Measurements from ENCODE around the gene PAGR1.
"Not testable (repeated sequence)": the region's sequence is repeated elsewhere in the genome, so short reads cannot be mapped to it uniquely, and the experiment has no call there.

The PAGR1 gene

GRCh38 chr16:29841631-29842030, 25.7 kb downstream of the PAGR1 start:
- no peak for DNase-seq

GRCh38 chr16:29842732-29843346, 26.9 kb downstream of the PAGR1 start:
- no peak for DNase-seq

- no peak for DNase-seq
Measured at GRCh38 chr16:29843931-29844330, 28.0 kb downstream of the PAGR1 start.

- DNase-seq: no peak
Measured at GRCh38 chr16:29844575-29845331, 28.8 kb downstream of the PAGR1 start.

DNA sequence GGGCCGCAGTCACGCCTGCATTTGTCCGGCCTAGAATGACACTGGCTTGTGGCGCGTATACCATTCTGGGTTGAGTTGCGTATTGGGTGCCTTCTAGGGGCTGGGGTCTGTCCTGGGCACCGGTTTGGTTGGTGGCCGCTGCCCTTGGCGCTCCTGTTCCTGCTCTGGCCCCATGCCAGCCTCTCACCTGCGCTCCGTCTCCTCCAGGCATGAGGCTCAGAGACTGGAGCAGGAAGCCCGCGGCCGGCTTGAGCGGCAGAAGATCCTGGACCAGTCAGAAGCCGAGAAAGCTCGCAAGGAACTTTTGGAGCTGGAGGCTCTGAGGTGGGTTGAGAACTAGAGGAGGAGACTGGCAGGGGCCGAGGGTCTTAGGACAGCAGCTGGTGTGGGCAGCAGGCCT, 29.7 kb downstream of the PAGR1 start:
- no peak for DNase-seq

DNA sequence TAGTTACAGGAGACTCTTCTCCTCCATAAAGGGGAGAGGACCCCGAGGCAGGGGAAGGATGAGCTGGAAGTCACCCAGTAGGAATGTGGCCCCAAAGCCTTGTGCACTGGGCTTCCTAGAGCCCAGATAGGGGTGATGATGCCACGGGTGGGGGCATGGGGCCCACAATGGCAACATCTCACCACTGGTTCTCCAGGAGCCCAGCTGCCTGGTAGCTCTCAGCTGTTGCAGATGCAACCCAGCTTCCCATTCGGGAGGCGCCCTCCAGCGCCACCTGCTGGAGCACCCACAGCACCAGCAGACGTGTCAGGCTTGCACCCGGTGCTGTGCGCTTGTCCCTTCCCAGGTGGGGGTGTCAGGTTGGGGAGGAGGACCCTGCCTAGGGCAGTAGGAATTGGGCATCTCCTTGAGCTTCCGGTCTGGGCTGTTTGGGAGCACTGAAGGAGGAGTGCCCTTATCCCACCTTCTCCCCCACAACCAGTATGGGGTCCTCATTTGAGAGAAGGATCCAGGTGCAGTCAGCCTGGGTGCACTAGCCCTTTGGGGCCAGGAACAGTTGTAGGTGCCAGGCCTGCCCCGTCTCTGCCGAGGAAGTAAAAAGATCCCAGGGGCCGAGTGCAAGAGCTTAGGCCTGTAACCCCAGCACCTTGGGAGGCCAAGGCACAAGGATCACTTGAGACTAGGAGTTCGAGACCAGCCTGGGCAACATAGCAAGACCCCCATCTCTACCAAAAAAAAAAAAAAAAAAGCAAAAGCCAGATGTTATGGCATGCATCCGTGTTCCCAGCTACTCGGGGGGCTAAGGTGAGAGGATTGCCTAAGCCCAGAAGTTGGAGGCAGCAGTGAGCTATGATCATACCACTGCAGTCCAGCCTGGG, 32.7 kb downstream of the PAGR1 start:
- DNase-seq: peak; percentile 82

DNA sequence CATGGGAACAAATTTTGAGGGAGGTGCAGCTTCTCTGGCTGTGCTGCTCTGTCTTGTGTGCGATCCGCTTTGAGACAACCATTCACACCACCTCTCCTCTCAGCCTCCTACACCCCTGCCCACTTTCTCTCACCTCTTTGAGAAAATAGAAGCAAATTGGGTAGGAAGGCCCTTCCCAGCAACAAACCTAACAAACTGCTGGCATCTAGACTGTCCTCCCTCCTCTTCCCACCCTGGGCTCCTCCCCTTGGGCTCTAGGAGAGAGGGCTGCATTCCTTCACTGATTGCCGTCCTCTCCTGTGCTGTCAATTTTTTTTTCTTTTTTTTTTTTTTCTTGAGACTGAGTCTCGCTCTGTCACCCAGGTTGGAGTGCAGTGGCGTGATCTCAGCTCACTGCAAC, 33.6 kb downstream of the PAGR1 start:
- DNase-seq: no peak

GRCh38 chr16:29850998-29851397, 35.0 kb downstream of the PAGR1 start:
- no peak for DNase-seq

GRCh38 chr16:29852654-29853053, 36.7 kb downstream of the PAGR1 start:
- DNase-seq: peak; percentile 34

GRCh38 chr16:29854520-29855100, 38.7 kb downstream of the PAGR1 start:
- no peak for DNase-seq

GRCh38 chr16:29857133-29857760, 41.3 kb downstream of the PAGR1 start:
- DNase-seq: no peak

- peak; percentile 52 for DNase-seq
Measured at GRCh38 chr16:29858149-29858849, 42.3 kb downstream of the PAGR1 start.

DNA sequence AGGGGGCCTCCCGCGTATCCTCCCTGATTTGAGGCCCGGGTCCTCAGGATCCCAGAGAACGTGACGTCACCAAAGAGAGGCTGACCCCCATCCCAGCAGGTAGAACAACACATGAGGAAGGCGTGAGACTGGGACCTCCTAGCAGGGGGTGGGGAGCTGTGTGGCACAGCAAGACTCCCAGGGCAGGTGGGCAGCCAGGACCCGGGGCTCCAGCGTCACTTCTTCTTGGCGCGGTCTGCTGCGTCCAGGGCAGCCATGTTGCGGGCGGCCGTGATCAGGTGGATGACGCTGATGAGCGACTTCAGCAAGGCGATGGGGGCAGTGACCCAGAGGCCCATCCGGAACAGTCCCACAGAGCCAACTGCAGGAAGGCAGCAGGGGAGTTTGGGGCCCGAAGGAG, 43.0 kb downstream of the PAGR1 start:
- no peak for DNase-seq

- DNase-seq: no peak
Measured at GRCh38 chr16:29860218-29860617, 44.3 kb downstream of the PAGR1 start.

DNA sequence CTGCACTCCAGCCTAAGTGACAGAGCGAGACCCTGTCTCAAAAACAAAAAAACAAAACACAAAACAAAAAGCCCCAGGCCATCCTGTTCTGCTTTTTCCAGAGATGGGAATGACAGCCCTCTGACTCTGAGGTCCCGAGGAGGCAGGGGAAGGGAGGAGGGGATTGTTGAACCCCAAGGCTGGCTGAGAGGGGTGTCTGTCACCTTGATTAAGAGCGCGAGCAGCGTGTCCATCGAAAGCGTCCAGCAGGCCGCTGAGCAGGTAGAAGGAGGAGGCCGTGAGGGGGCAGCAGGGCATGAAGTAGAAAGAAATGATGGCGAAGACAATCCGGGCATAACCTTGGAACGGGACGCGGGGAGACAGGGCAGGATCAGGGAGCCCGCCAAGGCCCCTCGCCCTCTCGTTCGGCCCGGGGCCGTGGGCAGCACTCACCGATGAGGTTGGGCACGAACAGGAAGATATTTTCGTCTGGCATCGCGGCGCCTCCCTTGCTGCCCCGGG, 46.5 kb downstream of the PAGR1 start:
- DNase-seq: no peak

GRCh38 chr16:29862884-29863668, 47.1 kb downstream of the PAGR1 start, which contains the start of gene CDIPT:
TSS of gene CDIPT (minus strand) at chr16:29863226. CDS start at chr16:29862857, 369 bp downstream.
- peak; percentile 98 for DNase-seq

- no peak for DNase-seq
Measured at GRCh38 chr16:29863669-29863984, 47.7 kb downstream of the PAGR1 start.

GRCh38 chr16:29864205-29864604, 48.3 kb downstream of the PAGR1 start:
- no peak for DNase-seq

- DNase-seq: no peak
Measured at GRCh38 chr16:29868396-29869009, 52.6 kb downstream of the PAGR1 start.

GRCh38 chr16:29869067-29869466, 53.1 kb downstream of the PAGR1 start:
- not testable (repeated sequence) for DNase-seq

Data from suppressor macrophage treated with lipopolysaccharide for 4 hours (primary cell).